ENCODE measurements around the gene C16orf95. TPM values are rescaled to one million over a fixed set of nuclear protein-coding genes. Genes with fewer than 3 reads are reported as not detected.

The C16orf95 gene
- total RNA-seq, 1 donor = 4.0 TPM

DNA sequence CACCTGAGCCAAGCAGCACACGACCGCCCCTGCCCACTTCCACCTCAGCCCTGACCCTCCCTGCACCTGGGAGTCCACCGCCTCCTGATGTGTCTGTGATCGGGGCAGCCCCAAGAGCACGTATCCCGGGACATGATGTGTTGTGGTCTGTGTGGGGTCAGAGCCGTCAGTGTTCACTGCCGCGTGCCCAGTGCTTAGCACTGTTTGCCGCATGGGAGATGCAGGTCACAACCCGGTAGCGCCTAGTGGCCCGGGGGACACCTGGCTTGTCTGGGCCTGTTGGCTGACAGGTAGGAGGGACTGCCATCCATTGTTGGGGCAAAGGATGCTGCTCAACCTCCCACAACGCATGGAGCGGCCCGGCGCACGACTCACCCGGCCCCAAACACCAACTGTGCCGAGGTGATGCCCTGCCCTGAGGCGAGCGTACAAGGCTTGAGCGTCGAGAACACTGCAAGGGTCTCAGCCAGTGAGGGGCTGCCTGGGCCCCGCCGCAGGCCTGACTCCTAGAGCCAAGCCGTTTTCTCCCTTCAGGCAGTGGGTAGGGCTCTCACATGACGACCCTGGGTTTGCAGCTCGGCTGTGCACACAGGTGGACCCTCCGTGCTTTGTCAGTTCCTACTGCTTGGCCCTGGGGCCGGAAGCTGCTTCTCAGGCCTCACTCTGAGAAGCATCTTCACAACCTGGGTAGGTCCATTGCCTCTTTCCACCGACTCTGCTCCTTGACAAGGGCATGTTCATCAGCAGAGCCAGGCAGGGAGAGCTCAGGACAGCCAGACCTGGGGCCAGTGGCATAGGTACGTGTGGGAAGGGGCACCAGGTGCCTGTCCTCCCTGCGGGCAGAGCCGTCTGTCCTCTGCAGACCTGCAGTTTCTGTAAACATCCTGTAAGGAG, 5.9 kb upstream of the C16orf95 start:
- H3K4me2 ChIP-seq (ENCODE audit: insufficient read depth, low read length) = no peak overlapping the region
- DNase-seq (ENCODE audit: insufficient read length, low spot score, missing footprints) = peak; percentile 62

GRCh38 chr16:87322360-87322759, 5.2 kb upstream of the C16orf95 start:
- H3K9me3 ChIP-seq (ENCODE audit: low read depth, low read length) = no peaks in the 10 kb centered on the region
- H3K4me3 ChIP-seq (ENCODE audit: insufficient read depth, low read length) = no peak overlapping the region
- H3K79me2 ChIP-seq (ENCODE audit: insufficient read depth, low read length) = peaks cover 18% of the 10 kb centered on the region
- no peak overlapping the region for H2AFZ ChIP-seq (ENCODE audit: low read length)
- no peak overlapping the region for H3K4me2 ChIP-seq (ENCODE audit: insufficient read depth, low read length)
- H3K27me3 ChIP-seq (ENCODE audit: insufficient read depth, low read length) = no peaks in the 10 kb centered on the region
- no peak for TF ChIP-seq CTCF (IDR thresholded peaks at IDR 0.05; ENCODE audit: extremely low read depth, low read depth, low read length)
- no peak for DNase-seq (ENCODE audit: insufficient read length, low spot score, missing footprints)
- no peaks in the 10 kb centered on the region for H3K36me3 ChIP-seq (ENCODE audit: insufficient read depth, low read length)
- H4K20me1 ChIP-seq (ENCODE audit: insufficient read depth, low read length) = peaks cover 15% of the 10 kb centered on the region
- no peak overlapping the region for H3K27ac ChIP-seq (ENCODE audit: low read depth, low read length)
- peaks cover 9% of the 10 kb centered on the region for H3K4me1 ChIP-seq (ENCODE audit: insufficient read depth, low read length)

More for the DNA sequence above, 5.9 kb upstream of the C16orf95 start:
- peaks cover 10% of the 10 kb centered on the region for H3K79me2 ChIP-seq (ENCODE audit: insufficient read depth, low read length)
- H2AFZ ChIP-seq (ENCODE audit: low read length) = no peak overlapping the region
- peaks cover 6% of the 10 kb centered on the region for H3K4me1 ChIP-seq (ENCODE audit: insufficient read depth, low read length)
- no peaks in the 10 kb centered on the region for H3K27me3 ChIP-seq (ENCODE audit: insufficient read depth, low read length)
- no peak overlapping the region for H3K27ac ChIP-seq (ENCODE audit: low read depth, low read length)
- peaks cover 4% of the 10 kb centered on the region for H3K36me3 ChIP-seq (ENCODE audit: insufficient read depth, low read length)
- H3K4me3 ChIP-seq (ENCODE audit: insufficient read depth, low read length) = no peak overlapping the region
- H4K20me1 ChIP-seq (ENCODE audit: insufficient read depth, low read length) = peaks cover 16% of the 10 kb centered on the region
- no peak for TF ChIP-seq CTCF (IDR thresholded peaks at IDR 0.05; ENCODE audit: extremely low read depth, low read depth, low read length)
- no peaks in the 10 kb centered on the region for H3K9me3 ChIP-seq (ENCODE audit: low read depth, low read length)

DNA sequence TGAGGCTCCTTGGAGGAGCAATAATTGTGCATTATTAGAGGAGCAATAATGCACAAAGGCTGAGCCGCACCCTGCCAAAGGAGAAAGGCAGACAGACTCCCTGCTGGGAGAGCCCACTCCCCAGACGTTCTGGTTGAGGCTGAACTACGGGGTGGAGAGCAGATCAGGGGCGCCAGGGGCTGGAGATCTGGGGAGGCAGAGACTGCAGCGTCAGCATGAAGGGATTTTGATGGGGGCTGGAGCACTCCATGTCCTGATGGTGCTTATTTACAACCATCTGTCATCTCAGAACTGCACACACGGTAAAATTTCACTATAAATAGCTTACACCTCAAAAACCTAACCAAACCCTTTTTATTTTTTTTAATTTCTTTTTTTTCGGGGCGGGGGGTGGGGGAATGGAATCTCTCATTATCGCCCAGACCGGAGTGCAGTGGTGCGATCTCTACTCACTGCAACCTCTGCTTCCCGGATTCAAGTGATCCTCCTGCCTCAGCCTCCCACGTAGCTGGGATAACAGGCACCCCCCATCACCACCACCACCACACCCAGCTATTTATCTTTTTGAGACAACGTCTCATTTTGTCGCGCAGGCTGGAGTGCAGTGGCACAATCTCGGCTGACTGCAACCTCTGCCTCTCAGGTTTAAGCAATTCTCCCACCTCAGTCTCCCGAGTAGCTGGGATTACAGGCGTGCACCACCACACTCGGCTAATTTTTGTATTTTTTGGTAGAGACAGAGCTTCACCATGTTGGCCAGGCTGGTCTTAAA, 4.3 kb upstream of the C16orf95 start:
- Histone ChIP-seq H3K4me3 (ENCODE audit: insufficient read depth, low read length) (no peak overlapping the region), H4K20me1 (ENCODE audit: insufficient read depth, low read length) (peaks cover 10% of the 10 kb centered on the region), H2AFZ (ENCODE audit: low read length) (no peak overlapping the region), H3K27me3 (ENCODE audit: insufficient read depth, low read length) (no peaks in the 10 kb centered on the region), H3K4me2 (ENCODE audit: insufficient read depth, low read length) (no peak overlapping the region), H3K79me2 (ENCODE audit: insufficient read depth, low read length) (peaks cover 18% of the 10 kb centered on the region), H3K36me3 (ENCODE audit: insufficient read depth, low read length) (no peaks in the 10 kb centered on the region), H3K9me3 (ENCODE audit: low read depth, low read length) (no peaks in the 10 kb centered on the region), H3K4me1 (ENCODE audit: insufficient read depth, low read length) (peaks cover 9% of the 10 kb centered on the region), H3K27ac (ENCODE audit: low read depth, low read length) (no peak overlapping the region)
- peak; percentile 66 for DNase-seq (ENCODE audit: insufficient read length, low spot score, missing footprints)
- TF ChIP-seq CTCF (IDR thresholded peaks at IDR 0.05; ENCODE audit: extremely low read depth, low read depth, low read length) = no peak

All from osteoblast (primary cell).